Panc1 (cell line): ENCODE measurements around the gene TSHR.

Experiments used
- CTCF ChIP-seq: fragments of 450-650 bp; IDR thresholded peaks from 2 replicates; pipeline ENCODE4 v1.5.1; 2017; ENCODE audit warnings: mild to moderate bottlenecking
- POLR2AphosphoS5 ChIP-seq: IDR thresholded peaks from 2 replicates; pipeline ENCODE4 v1.6.1; 2012; ENCODE audit warnings: mild to moderate bottlenecking, low read depth, low read length, moderate library complexity
- REST ChIP-seq, 2 experiments: IDR thresholded peaks; 2 replicates each; pipeline ENCODE4 v1.6.1; 2011 to 2012; ENCODE audit warnings: low read depth in 2 of 2, control low read depth in 1 of 2, low read length in 1 of 2, mild to moderate bottlenecking in 1 of 2, moderate library complexity in 1 of 2; ENCODE audit not compliant: insufficient read depth in 1 of 2
- SIN3A ChIP-seq: IDR thresholded peaks from 2 replicates; pipeline ENCODE4 v1.6.1; 2012; ENCODE audit warnings: low read depth, mild to moderate bottlenecking, low read length, moderate library complexity, borderline replicate concordance; ENCODE audit not compliant: insufficient read depth
- TCF7L2 ChIP-seq: IDR thresholded peaks from 2 replicates; pipeline ENCODE4 v1.6.1; 2011; ENCODE audit warnings: mild to moderate bottlenecking, low read depth, low read length, inconsistent platforms

DNA sequence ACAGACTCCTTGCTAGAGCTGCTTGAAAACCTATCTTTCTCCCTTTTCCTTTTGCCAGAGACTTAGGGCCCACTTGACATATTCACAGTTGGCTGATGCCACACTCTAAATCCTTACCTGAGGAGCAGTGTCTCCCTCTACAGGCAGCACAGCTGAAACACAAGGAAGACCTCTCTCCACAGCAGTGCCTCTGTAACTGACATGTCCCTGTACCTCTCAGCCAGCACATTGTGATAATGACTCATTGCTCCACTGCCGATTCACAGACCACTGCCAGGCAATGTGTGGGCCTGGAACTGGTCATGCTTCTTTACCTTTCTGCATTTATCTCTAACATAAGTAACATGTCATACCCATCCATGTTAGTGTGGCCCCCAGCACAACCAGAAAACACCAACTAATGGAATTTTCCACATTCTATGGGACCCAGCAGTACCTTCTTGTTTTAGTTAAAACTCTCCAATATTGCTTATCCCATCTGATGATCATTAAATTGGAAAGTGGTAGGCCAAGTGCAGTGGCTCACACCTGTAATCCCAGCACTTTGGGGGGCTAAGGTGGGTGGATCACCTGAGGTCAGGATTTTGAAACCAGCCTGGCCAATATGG, 208.8 kb downstream of the TSHR start:
- TF ChIP-seq POLR2AphosphoS5, result no peak
- peak; percentile 60 for TF ChIP-seq CTCF
- no peak for TF ChIP-seq REST (IDR thresholded peaks at IDR 0.05; ENCODE audit: insufficient read depth in 1 of 2, low read depth in 2 of 2, low read length in 1 of 2)
- no peak for TF ChIP-seq TCF7L2
- TF ChIP-seq SIN3A, result no peak
